Stomach (tissue), 19 donors: Measurements from ENCODE around the gene PIP4K2B. TPM values are rescaled to one million over a fixed set of nuclear protein-coding genes. Genes with fewer than 3 reads are reported as not detected.

Experiments
- DNase-seq, 2 donors: peaks; one replicate each; pipeline versions ENCODE4 v3.0.0 to v3.0.0-alpha.2; 2013 to 2019
- H3K27ac ChIP-seq, 5 donors: fragments of 200-600 bp in 4 of 5; sonication (generic) in 4 of 5; one replicate each; pipeline ENCODE4 v1.5.1; 2013 to 2019; ENCODE audit warnings: mild to moderate bottlenecking in 1 of 5, moderate library complexity in 1 of 5
- H3K27me3 ChIP-seq, 3 donors: fragments of 200-600 bp; sonication (generic); one replicate each; pipeline ENCODE4 v1.5.1; 2017 to 2019; ENCODE audit warnings: mixed run types in 1 of 3
- H3K36me3 ChIP-seq, 4 donors: fragments of 200-600 bp; sonication (generic); 1 replicate in 3 of 4; 2 replicates in 1 of 4; pipeline ENCODE4 v1.5.1; 2016 to 2019
- H3K4me1 ChIP-seq, 4 donors: fragments of 200-600 bp; sonication (generic); one replicate each; pipeline ENCODE4 v1.5.1; 2016 to 2019
- H3K4me3 ChIP-seq, 4 donors: fragments of 200-600 bp; sonication (generic) in 3 of 4; one replicate each; pipeline ENCODE4 v1.5.1; 2016 to 2019; ENCODE audit warnings: mild to moderate bottlenecking in 1 of 4
- H3K9me3 ChIP-seq, 4 donors: fragments of 200-600 bp; sonication (generic); one replicate each; pipeline ENCODE4 v1.5.1; 2016 to 2019
- CTCF ChIP-seq, 7 experiments: fragments of 450-650 bp in 4 of 7; fragments of 200-600 bp in 3 of 7; sonication (generic) in 3 of 7; IDR thresholded peaks; one replicate each; pipeline ENCODE4 v1.5.1; 2016 to 2019; ENCODE audit warnings: antibody characterized with exemption in 7 of 7, control low read depth in 2 of 7, mild to moderate bottlenecking in 1 of 7
- EP300 ChIP-seq: sonication (generic); formaldehyde crosslinking; IDR thresholded peaks from one replicate; pipeline ENCODE4 v1.6.1; 2017; ENCODE audit warnings: antibody characterized with exemption
- POLR2A ChIP-seq, 4 donors: fragments of 450-650 bp; IDR thresholded peaks; one replicate each; pipeline ENCODE4 v1.6.1; 2016; ENCODE audit warnings: antibody characterized with exemption in 4 of 4, control low read depth in 2 of 4, mild to moderate bottlenecking in 1 of 4, moderate library complexity in 1 of 4
- POLR2AphosphoS5 ChIP-seq, 3 donors: sonication (generic); formaldehyde crosslinking; IDR thresholded peaks; one replicate each; pipeline ENCODE4 v1.6.1; 2016; ENCODE audit warnings: antibody characterized with exemption in 3 of 3
- WGBS, 5 donors: extraction: QIAGEN DNeasy Blood & Tissue Kit in 3 of 5; methylation state at CpG; one replicate each; pipeline versions ENCODE4 v1.1.5 to v1.1.7; 2013 to 2018; 5-methylcytosine and 5-hydroxymethylcytosine counted together
- intact Hi-C: fragments of 100-400 bp; cut with DNase I; formaldehyde crosslinking; loops from one replicate; pipeline ENCODE4 v1.15.1; 2023; ENCODE audit warnings: low total_unique reads
- long read RNA-seq, 10 donors: transcript quantifications; one replicate each; lab custom pipeline, GENCODE V29; 2026
- polyA plus RNA-seq, 3 donors: library from polyadenylated mRNA; stranded (reverse); fragments of 200-250 nt; gene quantifications; one replicate each; pipeline ENCODE4 v1.2.3, GENCODE V29; 2013
- total RNA-seq, 5 donors: library from RNA; depleted of rRNA; stranded (reverse); fragments of >200 nt; gene quantifications; one replicate each; pipeline versions ENCODE4 v1.1.0 to v1.2.3, GENCODE V29; 2014 to 2016
- donor health status: healthy with polysubstance abuse.
- donor health status: Bipolar disorder and iron deficiency.
- donor health status: healthy.

PIP4K2B gene
- total RNA-seq = 10 to 100 TPM; 23.1 to 99.2 (median 24.3) TPM
- 10 to 100 TPM in 2 of 3 donors, 1 to 10 TPM in 1; 9.9 to 13.6 (median 11.8) TPM for polyA plus RNA-seq
- long read RNA-seq, donor 1 = 0 reads
- long read RNA-seq, donor 2, full-length matches to known transcripts = 2 of 2 reads
- long read RNA-seq, donor 2, partial matches to known transcripts = 0 of 2 reads
- long read RNA-seq, donor 2, other reads (novel, unspliced or antisense) = 0 of 2 reads
- long read RNA-seq, donor 3, full-length matches to known transcripts = 2 of 2 reads
- long read RNA-seq, donor 3, partial matches to known transcripts = 0 of 2 reads
- long read RNA-seq, donor 3, other reads (novel, unspliced or antisense) = 0 of 2 reads
- long read RNA-seq, donor 4 = 0 reads
- long read RNA-seq, donor 5, full-length matches to known transcripts = 5 of 5 reads
- long read RNA-seq, donor 5, partial matches to known transcripts = 0 of 5 reads
- long read RNA-seq, donor 5, other reads (novel, unspliced or antisense) = 0 of 5 reads
- long read RNA-seq, donor 6, full-length matches to known transcripts = 4 of 4 reads
- long read RNA-seq, donor 6, partial matches to known transcripts = 0 of 4 reads
- long read RNA-seq, donor 6, other reads (novel, unspliced or antisense) = 0 of 4 reads
- long read RNA-seq, donor 7, full-length matches to known transcripts = 1 of 6 reads
- long read RNA-seq, donor 7, partial matches to known transcripts = 5 of 6 reads
- long read RNA-seq, donor 7, other reads (novel, unspliced or antisense) = 0 of 6 reads
- long read RNA-seq, donor 8, full-length matches to known transcripts = 2 of 7 reads
- long read RNA-seq, donor 8, partial matches to known transcripts = 5 of 7 reads
- long read RNA-seq, donor 8, other reads (novel, unspliced or antisense) = 0 of 7 reads
- long read RNA-seq, donor 9 = 0 reads
- long read RNA-seq, donor 10 = 0 reads

GRCh38 chr17:38799501-38800236 is at the start of gene PIP4K2B:
Gene PIP4K2B (minus strand): TSS chr17:38799556. CDS start chr17:38799424, 132 bp downstream.
- H3K36me3 ChIP-seq = peaks cover 27 to 54% (median 46%) of the 10 kb centered on the region in 4 donors
- H3K9me3 ChIP-seq = no peaks in the 10 kb centered on the region
- WGBS, 5 donors = 0 to 1% (median 1%) methylated on average over 24 to 76 of the region's 76 CpGs
- no peak for TF ChIP-seq CTCF (IDR thresholded peaks at IDR 0.05)
- TF ChIP-seq EP300 = no peak
- no peak for TF ChIP-seq POLR2A (IDR thresholded peaks at IDR 0.05)
- peak; percentile 61 to 97 (median 81) for TF ChIP-seq POLR2AphosphoS5 (IDR thresholded peaks at IDR 0.05)
- H3K27me3 ChIP-seq = no peaks in the 10 kb centered on the region
- intact Hi-C loops = no loop called here
- H3K4me3 ChIP-seq = peak within 1 kb of the TSS; percentile 88 to 98 (median 97)
- peak; percentile 95 to 99 for DNase-seq
- peaks cover 27 to 46% (median 34%) of the 10 kb centered on the region in 4 donors for H3K4me1 ChIP-seq
- H3K27ac ChIP-seq = peak within 1 kb of the TSS; percentile 89 to 99 (median 99)

GRCh38 chr17:38848557-38848891 is 49.2 kb upstream of the PIP4K2B start:
- peaks cover 18 to 43% (median 33%) of the 10 kb centered on the region in 4 donors for H3K4me1 ChIP-seq
- H3K9me3 ChIP-seq = no peaks in the 10 kb centered on the region
- 90 to 100% (median 95%) methylated on average over 1 of the region's 1 CpG for WGBS, 5 donors
- H3K27ac ChIP-seq = no peak overlapping the region
- no peak overlapping the region for H3K4me3 ChIP-seq
- no peaks in the 10 kb centered on the region for H3K27me3 ChIP-seq
- TF ChIP-seq CTCF (IDR thresholded peaks at IDR 0.05) (no peak), EP300 (no peak), POLR2A (IDR thresholded peaks at IDR 0.05) (no peak), POLR2AphosphoS5 (IDR thresholded peaks at IDR 0.05) (no peak)
- peaks cover 48 to 65% (median 62%) of the 10 kb centered on the region in 4 donors for H3K36me3 ChIP-seq
- intact Hi-C loops = no loop called here
- no peak for DNase-seq

- peaks cover 0 to 7% (median 3%) of the 10 kb centered on the region in 4 donors for H3K4me1 ChIP-seq
- H3K27ac ChIP-seq = peak overlapping the region in 1 of 5 donors; percentile 41
- no peaks in the 10 kb centered on the region for H3K9me3 ChIP-seq
- intact Hi-C loops = no loop called here
- H3K36me3 ChIP-seq = peaks cover 20 to 30% (median 29%) of the 10 kb centered on the region in 4 donors
- H3K4me3 ChIP-seq = no peak overlapping the region
- H3K27me3 ChIP-seq = no peaks in the 10 kb centered on the region
- 56 to 76% (median 74%) methylated on average over 13 of the region's 13 CpGs for WGBS, 5 donors
- TF ChIP-seq CTCF (IDR thresholded peaks at IDR 0.05) (no peak), POLR2A (IDR thresholded peaks at IDR 0.05) (no peak), POLR2AphosphoS5 (IDR thresholded peaks at IDR 0.05) (no peak), EP300 (no peak)
- DNase-seq = peak; percentile 35 to 47
Measured at GRCh38 chr17:38844261-38844757, 45.0 kb upstream of the PIP4K2B start.
